GM23338 (cell line): ENCODE measurements around the gene KIAA1328. TPM values are rescaled to one million over a fixed set of nuclear protein-coding genes. Genes with fewer than 3 reads are reported as not detected.

Source experiments
- ATAC-seq: fragments of 200-7000 bp; cut with Tn5 transposase; 3 replicates; pipeline ENCODE4 v1.9.1; 2020
- DNase-seq: peaks from one replicate; pipeline ENCODE4 v3.0.0-alpha.2; 2015; ENCODE audit warnings: low spot score
- H2AFZ ChIP-seq: fragments of 200-600 bp; sonication (generic); 2 replicates; pipeline ENCODE4 v1.8.0; 2016; ENCODE audit warnings: antibody characterized with exemption, mild to moderate bottlenecking, moderate library complexity
- H3F3A ChIP-seq: fragments of 200-600 bp; sonication (generic); replicated peaks from 2 replicates; pipeline ENCODE4 v1.8.0; 2017; ENCODE audit warnings: antibody characterized with exemption, mixed run types, low read depth
- H3K27ac ChIP-seq: fragments of 200-600 bp; sonication (generic); 2 replicates; pipeline ENCODE4 v1.6.1; 2016; ENCODE audit warnings: low read depth
- H3K27me3 ChIP-seq: fragments of 200-600 bp; sonication (generic); 2 replicates; pipeline ENCODE4 v1.8.0; 2016; ENCODE audit warnings: mild to moderate bottlenecking, mixed run types, moderate library complexity; ENCODE audit not compliant: insufficient read depth
- H3K36me3 ChIP-seq: fragments of 200-600 bp; sonication (generic); 2 replicates; pipeline ENCODE4 v1.8.0; 2016; ENCODE audit warnings: mild to moderate bottlenecking; ENCODE audit not compliant: insufficient read depth
- H3K4me1 ChIP-seq: fragments of 200-600 bp; sonication (generic); 2 replicates; pipeline ENCODE4 v1.8.0; 2016; ENCODE audit warnings: mild to moderate bottlenecking, moderate library complexity; ENCODE audit not compliant: insufficient read depth
- H3K4me2 ChIP-seq: fragments of 200-600 bp; sonication (generic); 2 replicates; pipeline ENCODE4 v1.7.1; 2017; ENCODE audit warnings: mixed run types
- H3K4me3 ChIP-seq: fragments of 200-600 bp; sonication (generic); 2 replicates; pipeline ENCODE4 v1.6.1; 2016; ENCODE audit warnings: mixed run types
- H3K79me2 ChIP-seq: fragments of 200-600 bp; sonication (generic); replicated peaks from 2 replicates; pipeline ENCODE4 v1.8.0; 2017; ENCODE audit warnings: mild to moderate bottlenecking; ENCODE audit not compliant: insufficient read depth
- H3K9me2 ChIP-seq: fragments of 200-600 bp; sonication (generic); 2 replicates; pipeline ENCODE4 v1.8.0; 2017; ENCODE audit not compliant: insufficient read depth
- H4K20me1 ChIP-seq: fragments of 200-600 bp; sonication (generic); replicated peaks from 2 replicates; pipeline ENCODE4 v1.8.0; 2017; ENCODE audit warnings: mild to moderate bottlenecking; ENCODE audit not compliant: insufficient read depth
- H3K27ac Mint-ChIP-seq: 2 replicates; pipeline ENCODE4 v1.8.0; 2020; ENCODE audit warnings: inconsistent platforms, mild to moderate bottlenecking, moderate library complexity, mixed read lengths
- H3K27me3 Mint-ChIP-seq: 3 replicates; pipeline ENCODE4 v1.8.0; 2022; ENCODE audit warnings: low read depth, mild to moderate bottlenecking, moderate library complexity, mixed read lengths, inconsistent platforms; ENCODE audit not compliant: insufficient read depth, poor library complexity
- H3K36me3 Mint-ChIP-seq: 3 replicates; pipeline ENCODE4 v1.8.0; 2021; ENCODE audit warnings: low read depth, mild to moderate bottlenecking, inconsistent platforms, moderate library complexity, mixed read lengths
- H3K4me1 Mint-ChIP-seq: 3 replicates; pipeline ENCODE4 v1.8.0; 2020; ENCODE audit warnings: mild to moderate bottlenecking, inconsistent platforms, mixed read lengths
- H3K4me3 Mint-ChIP-seq: 3 replicates; pipeline ENCODE4 v1.8.0; 2021; ENCODE audit warnings: moderate library complexity, mild to moderate bottlenecking, inconsistent platforms, mixed read lengths
- H3K9me3 Mint-ChIP-seq: 3 replicates; pipeline ENCODE4 v1.8.0; 2020; ENCODE audit warnings: moderate library complexity, mild to moderate bottlenecking, inconsistent platforms, mixed read lengths
- CREB1 ChIP-seq: fragments of 250-450 bp; sonication (Bioruptor Pico); IDR thresholded peaks from 2 replicates; pipeline ENCODE4 v1.5.0; 2020; ENCODE audit warnings: low read depth, mild to moderate bottlenecking, moderate library complexity
- EZH2phosphoT487 ChIP-seq: fragments of 200-600 bp; sonication (generic); IDR thresholded peaks from one replicate; pipeline ENCODE4 v1.8.1; 2018; ENCODE audit warnings: antibody characterized with exemption; ENCODE audit not compliant: unreplicated experiment
- JUNB ChIP-seq: IDR thresholded peaks from one replicate; pipeline ENCODE4 v1.6.1; 2016; ENCODE audit warnings: antibody characterized with exemption; ENCODE audit not compliant: unreplicated experiment
- NANOG ChIP-seq: IDR thresholded peaks from 2 replicates; pipeline ENCODE4 v1.6.1; 2016; ENCODE audit warnings: antibody characterized with exemption, borderline replicate concordance
- POLR2AphosphoS5 ChIP-seq: IDR thresholded peaks from 2 replicates; pipeline ENCODE4 v1.6.1; 2016; ENCODE audit warnings: antibody characterized with exemption, low read depth
- REST ChIP-seq: IDR thresholded peaks from one replicate; pipeline ENCODE4 v1.6.1; 2018; ENCODE audit warnings: antibody characterized with exemption; ENCODE audit not compliant: unreplicated experiment
- STAT1 ChIP-seq: IDR thresholded peaks from one replicate; pipeline ENCODE4 v1.6.1; 2016; ENCODE audit warnings: antibody characterized with exemption; ENCODE audit not compliant: unreplicated experiment
- ZNF114 ChIP-seq: fragments of 250-450 bp; sonication (Bioruptor Pico); IDR thresholded peaks from 2 replicates; pipeline ENCODE4 v1.5.0; 2020; ENCODE audit warnings: mild to moderate bottlenecking, moderate library complexity
- ZNF331 ChIP-seq: fragments of 250-450 bp; sonication (Bioruptor Pico); IDR thresholded peaks from 2 replicates; pipeline ENCODE4 v1.5.0; 2020; ENCODE audit warnings: low read depth, mild to moderate bottlenecking, moderate library complexity
- ZNF462 ChIP-seq: fragments of 250-450 bp; sonication (Bioruptor Pico); IDR thresholded peaks from 2 replicates; pipeline ENCODE4 v1.5.0; 2020; ENCODE audit warnings: mild to moderate bottlenecking, moderate library complexity
- polyA plus RNA-seq: library from polyadenylated mRNA; unstranded; fragments of >200 nt; fragmentation: Nextera tagmentation; extraction: Ambion mirVana; gene quantifications from 2 replicates; pipeline ENCODE4 v1.2.1, GENCODE V29; 2016
- total RNA-seq: library from RNA; depleted of rRNA; stranded (reverse); fragments of >200 nt; shearing (Covaris generic); gene quantifications from 2 replicates; pipeline ENCODE4 v1.2.3, GENCODE V29; 2014
- TF ChIP-seq, protein P1 (sequence below), 2 experiments: fragments of 200-600 bp in 1 of 2; sonication (generic) in 1 of 2; conservative IDR thresholded peaks; 2 replicates each; pipeline versions ENCODE4 v1.5.1 to v1.6.1; 2016 to 2017; ENCODE audit warnings: antibody characterized with exemption in 2 of 2, low read depth in 2 of 2, mild to moderate bottlenecking in 2 of 2, moderate library complexity in 1 of 2

Gene KIAA1328
- total and polyA plus RNA-seq, 2 experiments from 2014 or later = 5.2 to 8.4 TPM

DNA sequence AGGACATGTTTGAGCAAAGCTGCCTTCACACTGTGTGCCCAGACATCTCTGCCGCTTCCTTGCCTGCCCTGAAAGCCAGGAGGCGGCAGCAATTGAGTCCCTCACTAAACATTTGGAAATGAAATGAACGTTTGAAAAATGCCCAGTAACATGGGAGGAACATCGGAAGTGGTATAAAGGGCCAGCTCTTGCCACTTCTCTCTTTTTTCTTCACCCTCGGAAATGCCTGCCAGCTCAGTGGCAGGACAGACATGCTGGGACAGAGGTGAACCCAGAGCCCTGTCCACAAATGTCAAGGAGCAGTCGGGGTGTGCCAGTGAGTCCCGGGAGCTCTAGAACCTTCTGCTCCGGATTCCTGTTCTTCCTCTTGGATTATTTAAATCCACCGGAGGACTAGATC is 46.2 kb upstream of the KIAA1328 start (continued):
- TF ChIP-seq REST = no peak
- no peak for TF ChIP-seq CREB1
- TF ChIP-seq STAT1 = no peak
- no peak for TF ChIP-seq POLR2AphosphoS5

GRCh38 chr18:36783792-36784191 is 45.1 kb upstream of the KIAA1328 start:
- DNase-seq = no peak
- ATAC-seq = no peak
- TF ChIP-seq REST = no peak
- TF ChIP-seq JUNB = no peak
- TF ChIP-seq, protein P1, sequence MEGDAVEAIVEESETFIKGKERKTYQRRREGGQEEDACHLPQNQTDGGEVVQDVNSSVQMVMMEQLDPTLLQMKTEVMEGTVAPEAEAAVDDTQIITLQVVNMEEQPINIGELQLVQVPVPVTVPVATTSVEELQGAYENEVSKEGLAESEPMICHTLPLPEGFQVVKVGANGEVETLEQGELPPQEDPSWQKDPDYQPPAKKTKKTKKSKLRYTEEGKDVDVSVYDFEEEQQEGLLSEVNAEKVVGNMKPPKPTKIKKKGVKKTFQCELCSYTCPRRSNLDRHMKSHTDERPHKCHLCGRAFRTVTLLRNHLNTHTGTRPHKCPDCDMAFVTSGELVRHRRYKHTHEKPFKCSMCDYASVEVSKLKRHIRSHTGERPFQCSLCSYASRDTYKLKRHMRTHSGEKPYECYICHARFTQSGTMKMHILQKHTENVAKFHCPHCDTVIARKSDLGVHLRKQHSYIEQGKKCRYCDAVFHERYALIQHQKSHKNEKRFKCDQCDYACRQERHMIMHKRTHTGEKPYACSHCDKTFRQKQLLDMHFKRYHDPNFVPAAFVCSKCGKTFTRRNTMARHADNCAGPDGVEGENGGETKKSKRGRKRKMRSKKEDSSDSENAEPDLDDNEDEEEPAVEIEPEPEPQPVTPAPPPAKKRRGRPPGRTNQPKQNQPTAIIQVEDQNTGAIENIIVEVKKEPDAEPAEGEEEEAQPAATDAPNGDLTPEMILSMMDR (conservative IDR thresholded peaks at IDR 0.05; ENCODE audit: low read depth in 2 of 2) = no peak
- TF ChIP-seq STAT1 = no peak
- TF ChIP-seq ZNF462 (CRISPR knock-in tag) = no peak
- TF ChIP-seq ZNF331 (CRISPR knock-in tag) = no peak
- TF ChIP-seq ZNF114 = no peak
- TF ChIP-seq NANOG = no peak
- no peak for TF ChIP-seq EZH2phosphoT487

More at GRCh38 chr18:36783792-36784191, 45.1 kb upstream of the KIAA1328 start:
- no peaks in the 10 kb centered on the region for H3K79me2 ChIP-seq
- no peaks in the 10 kb centered on the region for H3F3A ChIP-seq
- no peak overlapping the region for H2AFZ ChIP-seq
- no peak overlapping the region for H3K4me2 ChIP-seq
- Mint-ChIP-seq H3K4me3 (no peak overlapping the region), H3K36me3 (no peaks in the 10 kb centered on the region), H3K4me1 (no peaks in the 10 kb centered on the region), H3K9me3 (no peaks in the 10 kb centered on the region), H3K27ac (no peak overlapping the region), H3K27me3 (no peaks in the 10 kb centered on the region)
- H3K4me3 ChIP-seq = no peak overlapping the region
- no peaks in the 10 kb centered on the region for H3K9me2 ChIP-seq
- H4K20me1 ChIP-seq = 0 out of 2 replicates have a peak, but pooled peaks cover 6% of the 10 kb centered on the region
- H3K27me3 ChIP-seq = no peaks in the 10 kb centered on the region
- no peak overlapping the region for H3K27ac ChIP-seq
- no peaks in the 10 kb centered on the region for H3K4me1 ChIP-seq
- no peaks in the 10 kb centered on the region for H3K36me3 ChIP-seq
